ENCODE results near the gene MAFG. TPM values are rescaled to one million over a fixed set of nuclear protein-coding genes. Genes with fewer than 3 reads are reported as not detected.
A peak's percentile ranks its signal among the peaks of the same experiment; 100 is the strongest.

The MAFG gene
- total RNA-seq, 1 donor from 2014 or later = 24.1 TPM

DNA sequence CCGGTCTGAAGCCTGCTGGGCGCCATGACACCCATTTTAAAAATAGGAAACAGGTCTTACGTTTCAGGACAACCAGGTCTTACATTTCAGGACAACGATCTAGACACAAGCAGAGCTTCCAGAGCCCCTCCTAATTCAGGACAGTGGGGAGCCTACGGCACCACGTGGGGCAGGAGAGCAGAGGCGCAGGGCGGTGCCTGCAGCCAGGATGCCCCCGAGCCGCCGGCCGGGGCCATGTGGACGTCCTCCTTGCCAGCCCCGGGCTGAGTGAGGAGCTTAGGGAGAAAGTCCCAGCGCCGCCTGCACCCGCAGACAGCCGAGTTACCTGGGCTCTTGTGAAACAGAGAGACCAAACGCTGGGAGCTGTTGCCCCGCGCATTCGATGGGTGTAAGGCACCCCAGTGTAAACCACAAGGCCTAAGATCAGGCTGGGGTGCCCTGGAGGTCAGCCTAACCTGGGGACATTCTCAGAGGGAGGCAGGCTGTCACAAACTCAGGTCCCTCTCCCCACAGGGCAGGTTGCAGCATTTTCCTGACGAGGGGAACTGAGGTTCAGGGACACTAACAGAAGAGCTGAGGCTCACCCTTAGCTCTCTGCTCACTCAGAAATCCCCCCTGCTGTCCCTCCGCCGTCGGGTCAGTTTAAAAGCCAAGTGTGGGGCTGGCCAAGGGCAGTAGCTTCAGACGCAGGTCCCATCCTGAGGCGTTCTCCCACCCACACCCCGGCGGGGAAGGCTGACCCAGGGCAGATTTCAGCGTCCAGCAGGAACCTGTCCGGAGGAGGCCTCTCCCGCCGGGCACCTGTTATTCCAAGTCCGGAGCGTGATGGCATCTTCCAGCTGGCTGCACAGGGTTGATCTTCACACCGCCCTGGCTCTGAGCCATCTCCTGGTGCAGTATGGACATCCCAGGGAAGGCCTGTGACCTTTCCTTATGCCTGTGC lies 35.2 kb upstream of the MAFG start:
- no peaks in the 10 kb centered on the region for H3K36me3 Mint-ChIP-seq (ENCODE audit: low read depth)
- peak overlapping the region; percentile 59 for H3K4me3 Mint-ChIP-seq
- peaks cover 52% of the 10 kb centered on the region for H3K27me3 Mint-ChIP-seq (ENCODE audit: low read depth)
- H3K27ac Mint-ChIP-seq (ENCODE audit: unreplicated experiment) = no peak overlapping the region
- DNase-seq (ENCODE audit: low read depth, low spot score) = no peak
- no peaks in the 10 kb centered on the region for H3K9me3 Mint-ChIP-seq
- TF ChIP-seq, protein P1, sequence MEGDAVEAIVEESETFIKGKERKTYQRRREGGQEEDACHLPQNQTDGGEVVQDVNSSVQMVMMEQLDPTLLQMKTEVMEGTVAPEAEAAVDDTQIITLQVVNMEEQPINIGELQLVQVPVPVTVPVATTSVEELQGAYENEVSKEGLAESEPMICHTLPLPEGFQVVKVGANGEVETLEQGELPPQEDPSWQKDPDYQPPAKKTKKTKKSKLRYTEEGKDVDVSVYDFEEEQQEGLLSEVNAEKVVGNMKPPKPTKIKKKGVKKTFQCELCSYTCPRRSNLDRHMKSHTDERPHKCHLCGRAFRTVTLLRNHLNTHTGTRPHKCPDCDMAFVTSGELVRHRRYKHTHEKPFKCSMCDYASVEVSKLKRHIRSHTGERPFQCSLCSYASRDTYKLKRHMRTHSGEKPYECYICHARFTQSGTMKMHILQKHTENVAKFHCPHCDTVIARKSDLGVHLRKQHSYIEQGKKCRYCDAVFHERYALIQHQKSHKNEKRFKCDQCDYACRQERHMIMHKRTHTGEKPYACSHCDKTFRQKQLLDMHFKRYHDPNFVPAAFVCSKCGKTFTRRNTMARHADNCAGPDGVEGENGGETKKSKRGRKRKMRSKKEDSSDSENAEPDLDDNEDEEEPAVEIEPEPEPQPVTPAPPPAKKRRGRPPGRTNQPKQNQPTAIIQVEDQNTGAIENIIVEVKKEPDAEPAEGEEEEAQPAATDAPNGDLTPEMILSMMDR (conservative IDR thresholded peaks at IDR 0.05) = no peak
- H3K4me1 Mint-ChIP-seq = peaks cover 25% of the 10 kb centered on the region

DNA sequence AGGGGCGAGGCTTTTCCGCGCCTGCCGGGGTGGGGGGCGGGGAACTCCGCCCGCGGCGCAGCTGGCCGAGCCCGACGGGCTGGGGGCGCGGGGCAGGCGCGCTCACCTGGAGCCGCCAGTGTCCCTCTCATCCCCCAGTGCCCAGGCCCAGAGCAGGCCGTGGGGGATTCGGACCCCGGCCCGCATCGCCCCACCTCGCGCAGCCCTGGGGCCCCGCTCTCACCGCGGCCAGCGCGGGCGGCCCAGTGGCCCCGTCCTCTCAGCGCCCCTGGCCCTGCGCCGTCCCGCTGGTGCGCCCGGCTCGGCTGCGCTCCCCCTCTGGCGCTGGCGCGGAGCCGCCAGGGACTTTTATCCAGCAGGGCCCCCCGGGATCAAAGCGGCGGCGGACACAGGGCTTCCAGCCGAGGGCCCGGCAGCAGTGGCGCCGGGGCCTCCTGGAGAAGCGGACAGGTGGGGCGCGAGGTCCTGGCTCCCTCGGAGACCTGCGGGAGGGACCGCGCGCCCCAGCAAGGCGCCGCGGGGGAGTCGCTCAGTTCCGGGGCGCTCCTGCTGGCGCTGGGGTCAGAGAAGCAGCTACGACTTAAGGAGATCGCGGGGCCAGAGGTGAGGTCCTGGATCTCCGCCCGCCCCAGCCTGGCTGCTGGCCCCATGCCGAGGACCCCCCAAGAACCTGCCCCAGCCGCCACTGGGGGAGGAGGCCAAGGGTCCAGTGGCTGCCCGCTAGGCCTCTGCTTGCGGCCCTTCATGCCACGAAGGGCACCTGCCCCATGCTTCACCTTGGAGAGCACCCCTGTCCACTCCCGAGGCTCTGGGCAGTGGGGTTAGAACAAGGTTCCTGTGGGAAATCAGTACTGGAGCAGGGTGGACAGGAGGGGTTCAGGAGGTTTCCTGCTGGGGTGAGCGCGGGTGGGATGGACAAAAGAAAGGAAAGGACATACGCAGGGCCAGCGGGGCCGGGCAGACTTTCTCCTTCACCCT lies 34.3 kb upstream of the MAFG start:
- H3K9me3 Mint-ChIP-seq = no peaks in the 10 kb centered on the region
- peaks cover 58% of the 10 kb centered on the region for H3K27me3 Mint-ChIP-seq (ENCODE audit: low read depth)
- H3K36me3 Mint-ChIP-seq (ENCODE audit: low read depth) = no peaks in the 10 kb centered on the region
- TF ChIP-seq, protein P1 (conservative IDR thresholded peaks at IDR 0.05) = no peak
- H3K4me3 Mint-ChIP-seq = no peak overlapping the region
- no peak for DNase-seq (ENCODE audit: low read depth, low spot score)
- no peak overlapping the region for H3K27ac Mint-ChIP-seq (ENCODE audit: unreplicated experiment)
- H3K4me1 Mint-ChIP-seq = peaks cover 25% of the 10 kb centered on the region

DNA sequence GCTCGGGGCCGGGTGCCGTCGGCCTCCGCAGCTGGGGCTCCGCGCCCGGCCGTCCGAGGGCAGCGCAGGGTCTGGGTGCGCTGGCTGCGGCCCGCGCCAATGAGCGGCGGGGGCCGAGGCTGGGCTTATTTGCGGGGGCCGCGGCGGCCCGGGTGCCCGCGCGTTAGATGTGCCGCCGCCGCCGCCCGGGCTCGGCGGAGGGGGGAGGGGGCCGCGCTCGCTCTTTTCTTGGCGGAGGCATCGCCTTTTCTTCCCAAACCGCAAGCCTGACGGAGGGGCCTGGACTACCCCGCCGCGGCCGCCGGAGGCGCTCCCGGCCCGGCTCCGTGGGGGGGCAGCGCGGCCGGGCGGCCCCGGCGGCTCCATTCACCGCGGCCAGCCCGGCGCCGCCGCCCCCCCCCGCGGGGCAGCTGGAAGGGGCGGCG lies 33.6 kb upstream of the MAFG start, which contains the start of gene NOTUM:
Gene NOTUM, minus strand, starts transcription at position 101 of the 425 bp plus-strand sequence. CDS start 278 bp downstream, outside the sequence.
- H3K27me3 Mint-ChIP-seq (ENCODE audit: low read depth) = peaks cover 58% of the 10 kb centered on the region

DNA sequence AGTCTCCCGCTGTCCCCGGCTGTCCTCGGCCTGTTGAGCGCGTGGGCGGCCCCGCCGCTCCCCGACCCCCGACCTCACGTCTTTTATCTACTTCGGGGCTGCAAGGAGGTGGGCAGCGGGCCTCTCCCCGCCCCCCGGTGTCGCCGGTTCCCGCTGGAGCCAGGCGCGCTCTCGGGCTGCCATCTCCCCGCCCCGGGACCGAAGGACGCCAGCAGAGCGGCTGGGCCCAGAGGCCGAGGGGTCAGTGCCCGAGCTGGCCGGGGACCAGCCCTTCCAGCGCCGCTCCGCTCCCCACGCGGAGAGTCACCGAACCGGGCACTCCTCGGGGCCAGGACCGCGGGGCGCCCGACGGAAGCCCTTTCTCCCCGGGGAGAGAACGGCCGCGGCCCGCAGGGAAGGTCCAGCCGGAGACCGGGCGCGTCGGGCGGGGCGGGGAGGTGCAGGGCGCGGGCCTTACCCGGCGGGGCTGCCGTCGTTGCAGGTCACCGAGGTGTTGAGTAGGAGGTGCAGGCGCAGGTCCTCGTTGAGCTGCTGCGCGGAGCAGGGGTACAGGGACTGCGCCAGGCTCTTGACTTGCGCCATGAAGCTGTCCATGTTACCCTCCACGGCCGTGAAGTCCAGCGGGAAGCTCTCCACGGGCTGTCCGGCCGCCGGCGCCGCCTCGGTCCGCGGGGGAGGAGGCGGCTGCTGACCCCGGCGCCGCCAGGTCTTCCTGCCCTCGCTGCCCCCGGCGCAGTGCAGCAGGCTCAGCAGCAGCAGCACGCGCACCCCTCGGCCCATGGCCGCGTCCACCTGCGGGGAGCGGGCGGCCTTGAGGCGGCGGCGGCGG lies 32.8 kb upstream of the MAFG start:
- Mint-ChIP-seq H3K4me1 (peaks cover 17% of the 10 kb centered on the region), H3K9me3 (no peaks in the 10 kb centered on the region), H3K36me3 (ENCODE audit: low read depth) (no peaks in the 10 kb centered on the region), H3K4me3 (no peak overlapping the region), H3K27ac (ENCODE audit: unreplicated experiment) (no peak overlapping the region), H3K27me3 (ENCODE audit: low read depth) (peaks cover 54% of the 10 kb centered on the region)
- no peak for DNase-seq (ENCODE audit: low read depth, low spot score)
- TF ChIP-seq, protein P1 (conservative IDR thresholded peaks at IDR 0.05) = no peak

More for the DNA sequence above, 33.6 kb upstream of the MAFG start, which contains the start of gene NOTUM:
- H3K27ac Mint-ChIP-seq (ENCODE audit: unreplicated experiment) = no peak within 1 kb of the TSS
- H3K36me3 Mint-ChIP-seq (ENCODE audit: low read depth) = no peaks in the 10 kb centered on the region
- no peak for DNase-seq (ENCODE audit: low read depth, low spot score)
- TF ChIP-seq, protein P1 (conservative IDR thresholded peaks at IDR 0.05) = peak; percentile 48
- H3K4me3 Mint-ChIP-seq = no peak within 1 kb of the TSS
- H3K9me3 Mint-ChIP-seq = no peaks in the 10 kb centered on the region
- peaks cover 19% of the 10 kb centered on the region for H3K4me1 Mint-ChIP-seq
